ENCODE measurements around the gene TAF5. TPM values are rescaled to one million over a fixed set of nuclear protein-coding genes. Genes with fewer than 3 reads are reported as not detected.
A peak's percentile ranks its signal among the peaks of the same experiment; 100 is the strongest.

TAF5 gene
- total RNA-seq, 3 donors from 2014 or later = 3.4 to 7.0 (median 5.9) TPM

- H3K9me3 ChIP-seq = no peaks in the 10 kb centered on the region
- TF ChIP-seq POLR2A (IDR thresholded peaks at IDR 0.05) (no peak), POLR2AphosphoS5 (IDR thresholded peaks at IDR 0.05) (no peak)
- TF ChIP-seq, protein P1, sequence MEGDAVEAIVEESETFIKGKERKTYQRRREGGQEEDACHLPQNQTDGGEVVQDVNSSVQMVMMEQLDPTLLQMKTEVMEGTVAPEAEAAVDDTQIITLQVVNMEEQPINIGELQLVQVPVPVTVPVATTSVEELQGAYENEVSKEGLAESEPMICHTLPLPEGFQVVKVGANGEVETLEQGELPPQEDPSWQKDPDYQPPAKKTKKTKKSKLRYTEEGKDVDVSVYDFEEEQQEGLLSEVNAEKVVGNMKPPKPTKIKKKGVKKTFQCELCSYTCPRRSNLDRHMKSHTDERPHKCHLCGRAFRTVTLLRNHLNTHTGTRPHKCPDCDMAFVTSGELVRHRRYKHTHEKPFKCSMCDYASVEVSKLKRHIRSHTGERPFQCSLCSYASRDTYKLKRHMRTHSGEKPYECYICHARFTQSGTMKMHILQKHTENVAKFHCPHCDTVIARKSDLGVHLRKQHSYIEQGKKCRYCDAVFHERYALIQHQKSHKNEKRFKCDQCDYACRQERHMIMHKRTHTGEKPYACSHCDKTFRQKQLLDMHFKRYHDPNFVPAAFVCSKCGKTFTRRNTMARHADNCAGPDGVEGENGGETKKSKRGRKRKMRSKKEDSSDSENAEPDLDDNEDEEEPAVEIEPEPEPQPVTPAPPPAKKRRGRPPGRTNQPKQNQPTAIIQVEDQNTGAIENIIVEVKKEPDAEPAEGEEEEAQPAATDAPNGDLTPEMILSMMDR (IDR thresholded peaks at IDR 0.05) = no peak
- peak overlapping the region; percentile 85 to 93 for H3K27ac ChIP-seq
- no peak for DNase-seq (ENCODE audit: low spot score in 2 of 2)
- H3K36me3 ChIP-seq = no peaks in the 10 kb centered on the region
- H3K4me3 ChIP-seq = peak overlapping the region; percentile 94 to 96 (median 95)
- no peaks in the 10 kb centered on the region for H3K4me1 ChIP-seq
- intact Hi-C loops (cut with DNase I; ENCODE audit: low total_unique reads) = no loop called here
- H3K27me3 ChIP-seq = no peaks in the 10 kb centered on the region
Measured at GRCh38 chr10:103367379-103367781, 396 bp upstream of the TAF5 start.

DNA sequence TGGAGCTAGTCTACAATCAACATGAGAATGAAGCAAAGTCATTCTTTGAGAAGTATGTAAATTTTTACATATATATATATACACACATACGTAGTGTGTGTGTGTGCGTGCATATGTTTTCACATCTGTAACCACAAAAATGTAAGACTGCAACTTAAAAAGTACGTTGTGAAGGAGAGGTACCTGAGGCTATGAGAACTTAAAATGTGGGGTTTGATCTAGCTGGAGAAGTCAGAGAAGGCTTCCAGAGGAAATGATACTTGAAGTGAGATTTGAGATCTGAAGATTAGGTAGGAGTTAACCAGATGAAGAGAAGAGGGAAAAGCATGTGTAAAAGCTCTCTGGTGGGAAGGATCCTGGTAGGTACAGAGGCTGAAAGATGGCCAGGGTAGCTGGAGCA is 5.8 kb downstream of the TAF5 start:
- intact Hi-C loops (cut with DNase I; ENCODE audit: low total_unique reads) = no loop called here
- no peaks in the 10 kb centered on the region for H3K4me1 ChIP-seq
- H3K27ac ChIP-seq = no peak overlapping the region
- no peak overlapping the region for H3K4me3 ChIP-seq
- H3K36me3 ChIP-seq = peaks cover 3% of the 10 kb centered on the region
- no peaks in the 10 kb centered on the region for H3K27me3 ChIP-seq
- TF ChIP-seq POLR2AphosphoS5 (IDR thresholded peaks at IDR 0.05) (no peak), POLR2A (IDR thresholded peaks at IDR 0.05) (no peak)
- TF ChIP-seq, protein P1 (IDR thresholded peaks at IDR 0.05) = no peak
- DNase-seq (ENCODE audit: low spot score in 2 of 2) = no peak
- no peaks in the 10 kb centered on the region for H3K9me3 ChIP-seq

DNA sequence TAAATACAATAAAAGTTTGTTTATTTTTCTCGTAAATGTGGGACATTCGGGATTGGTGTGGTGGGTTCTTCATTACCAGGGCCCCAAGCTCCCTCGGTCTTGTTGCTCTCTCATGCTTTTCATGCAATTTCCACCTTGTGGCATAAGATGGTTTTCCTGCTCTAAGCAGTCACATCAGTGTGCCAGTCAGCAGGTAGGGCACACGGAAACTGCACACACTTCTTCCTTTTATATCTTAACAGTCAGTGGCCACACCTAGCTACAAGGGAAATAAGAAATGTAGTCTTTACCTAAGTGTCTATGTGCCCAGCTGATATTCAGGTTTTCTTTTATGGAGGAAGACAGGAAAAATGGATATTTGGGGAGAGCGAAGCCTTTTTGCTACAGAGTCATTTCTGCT is 6.5 kb downstream of the TAF5 start:
- Histone ChIP-seq H3K27me3 (no peaks in the 10 kb centered on the region), H3K27ac (no peak overlapping the region), H3K4me3 (no peak overlapping the region), H3K4me1 (no peaks in the 10 kb centered on the region), H3K9me3 (no peaks in the 10 kb centered on the region), H3K36me3 (peaks cover 3% of the 10 kb centered on the region)
- TF ChIP-seq POLR2AphosphoS5 (IDR thresholded peaks at IDR 0.05) (no peak), POLR2A (IDR thresholded peaks at IDR 0.05) (no peak)
- TF ChIP-seq, protein P1 (IDR thresholded peaks at IDR 0.05) = no peak
- intact Hi-C loops (cut with DNase I; ENCODE audit: low total_unique reads) = no loop called here
- no peak for DNase-seq (ENCODE audit: low spot score in 2 of 2)

GRCh38 chr10:103382769-103383168 is 15.0 kb downstream of the TAF5 start:
- Histone ChIP-seq H3K9me3 (no peaks in the 10 kb centered on the region), H3K4me1 (no peaks in the 10 kb centered on the region), H3K27me3 (no peaks in the 10 kb centered on the region), H3K36me3 (no peaks in the 10 kb centered on the region), H3K4me3 (no peak overlapping the region), H3K27ac (no peak overlapping the region)
- DNase-seq (ENCODE audit: low spot score in 2 of 2) = no peak
- TF ChIP-seq POLR2AphosphoS5 (IDR thresholded peaks at IDR 0.05) = no peak
- no peak for TF ChIP-seq POLR2A (IDR thresholded peaks at IDR 0.05)
- TF ChIP-seq, protein P1 (IDR thresholded peaks at IDR 0.05) = no peak
- intact Hi-C loops (cut with DNase I; ENCODE audit: low total_unique reads) = no loop called here

- intact Hi-C loops (cut with DNase I; ENCODE audit: low total_unique reads) = no loop called here
Measured at GRCh38 chr10:103394180-103394579, 26.4 kb downstream of the TAF5 start.

More at GRCh38 chr10:103394180-103394579, 26.4 kb downstream of the TAF5 start:
- TF ChIP-seq, protein P1 (IDR thresholded peaks at IDR 0.05) = no peak
- TF ChIP-seq POLR2A (IDR thresholded peaks at IDR 0.05) = no peak
- TF ChIP-seq POLR2AphosphoS5 (IDR thresholded peaks at IDR 0.05) = no peak
- H3K4me3 ChIP-seq = no peak overlapping the region
- no peaks in the 10 kb centered on the region for H3K27me3 ChIP-seq
- H3K36me3 ChIP-seq = no peaks in the 10 kb centered on the region
- H3K9me3 ChIP-seq = no peaks in the 10 kb centered on the region
- no peak overlapping the region for H3K27ac ChIP-seq
- no peak for DNase-seq (ENCODE audit: low spot score in 2 of 2)
- peaks cover 5 to 9% of the 10 kb centered on the region in 2 donors for H3K4me1 ChIP-seq

Measured in breast epithelium (tissue), 4 donors.